Stimulated activated CD4-positive, alpha-beta T cell treated with anti-CD3 and anti-CD28 coated beads, TNF-alpha, amount 100 ng/mL, for 4 hours (primary cell): ENCODE data around the gene NFKBIE.
"Not testable (repeated sequence)": the region's sequence is repeated elsewhere in the genome, so short reads cannot be mapped to it uniquely, and the experiment has no call there.

Source experiments
- DNase-seq, 3 experiments: peaks; one replicate each; pipeline ENCODE4 v3.0.0-alpha.2; 2020; ENCODE audit warnings: low read depth in 3 of 3

NFKBIE gene

DNA sequence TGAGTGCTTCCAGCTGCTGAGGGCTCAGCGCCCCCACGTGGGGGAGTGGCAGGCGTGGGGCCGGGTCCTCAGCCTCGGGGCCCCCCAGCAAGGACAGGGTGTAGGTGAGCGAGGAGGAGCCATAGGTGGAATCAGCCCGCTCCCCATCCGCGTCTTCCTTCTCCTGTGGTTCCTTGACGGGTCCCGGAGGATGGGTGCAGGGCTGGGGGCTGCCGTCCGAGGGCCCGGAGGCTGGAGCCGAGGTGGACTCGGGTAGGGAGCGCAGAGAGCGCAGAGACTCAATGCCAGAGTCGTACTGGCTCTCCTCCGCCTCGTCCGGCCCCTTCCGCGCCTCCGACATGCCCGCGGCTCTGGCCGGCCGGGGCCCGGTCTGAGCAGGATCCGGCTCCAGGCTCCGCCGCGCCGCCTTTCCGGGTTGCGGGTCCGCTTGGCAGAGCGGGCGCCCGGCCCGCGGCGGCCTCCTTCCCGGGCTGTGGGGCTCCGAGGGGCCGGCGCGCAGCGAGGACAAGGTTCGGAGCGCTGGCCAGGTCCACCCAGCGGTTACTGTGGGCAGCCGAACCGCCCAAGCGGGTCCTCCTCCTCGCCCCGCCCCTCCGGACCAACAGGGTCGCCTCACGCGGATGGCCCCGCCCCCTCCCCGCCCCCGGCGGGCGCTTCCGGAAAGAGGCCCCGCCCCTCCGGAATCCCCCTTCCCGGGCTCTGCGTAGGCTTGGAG lies at the start of gene NFKBIE:
TSS of gene NFKBIE (minus strand) at position 545 of the 715 bp plus-strand sequence. CDS start at position 340, 205 bp downstream.
- DNase-seq: peak; percentile 94 to 97 (median 97)

DNA sequence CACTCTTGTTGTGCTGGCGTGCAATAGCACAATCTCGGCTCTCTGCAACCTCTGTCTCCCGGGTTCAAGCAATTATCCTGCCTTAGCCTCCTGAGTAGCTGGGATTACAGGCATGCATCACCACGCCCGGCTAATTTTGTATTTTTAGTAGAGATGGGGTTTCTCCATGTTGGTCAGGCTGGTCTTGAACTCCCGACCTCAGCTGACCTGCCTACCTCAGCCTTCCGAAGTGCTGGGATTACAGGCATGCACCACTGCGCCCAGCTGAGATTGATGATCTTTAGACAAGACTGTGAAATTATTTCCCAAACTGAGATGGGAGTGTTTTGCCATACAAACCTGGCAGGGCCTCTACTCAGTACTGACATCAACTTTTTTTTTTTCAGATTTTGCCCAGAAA lies 49.3 kb upstream of the NFKBIE start:
- DNase-seq: not testable (repeated sequence)

DNA sequence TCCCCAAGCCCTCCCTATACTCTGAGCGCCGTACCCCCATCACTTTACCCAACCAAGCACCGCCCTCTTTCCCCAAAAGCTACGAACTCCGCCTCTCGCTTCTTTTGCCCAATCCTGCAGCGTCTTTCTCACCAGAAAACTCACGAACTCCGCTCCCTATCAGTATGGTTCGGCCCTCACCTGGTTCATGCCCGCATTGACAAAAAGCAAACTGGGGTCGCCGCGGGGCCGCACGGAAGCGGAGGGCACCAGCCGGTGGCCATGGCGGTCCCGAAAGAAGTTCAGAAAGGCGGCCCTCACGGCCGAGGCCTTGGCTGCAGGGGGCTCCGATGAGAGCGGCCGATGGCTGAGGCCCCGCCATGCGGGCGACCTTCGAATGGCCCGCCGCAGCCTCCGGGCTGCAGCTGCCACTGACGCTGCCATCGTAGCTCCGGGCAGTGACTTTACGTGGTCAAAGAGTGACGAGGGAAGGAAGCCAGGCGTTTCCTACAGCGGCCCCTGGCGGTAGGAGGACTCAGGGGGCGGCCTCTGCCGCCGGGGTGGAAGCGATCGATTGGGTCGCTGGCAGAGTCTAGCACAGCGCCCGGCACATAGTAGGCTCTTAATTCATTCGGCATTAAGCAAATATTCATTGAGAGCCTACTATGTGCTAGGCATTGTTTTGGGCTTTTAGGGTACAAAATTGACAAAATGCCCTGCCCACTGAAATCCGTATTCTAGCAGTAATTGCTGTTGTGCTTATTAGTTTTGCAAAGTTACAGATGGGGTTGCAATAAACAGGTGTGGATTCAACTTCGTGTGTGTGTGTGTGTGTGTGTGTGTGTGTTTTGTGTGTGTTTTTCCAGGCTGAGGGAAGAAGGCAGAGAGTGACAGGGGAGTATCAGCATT lies 47.8 kb upstream of the NFKBIE start, which contains the start of gene AARS2:
TSS of gene AARS2 (minus strand) at position 447 of the 888 bp plus-strand sequence. CDS start at position 423, 24 bp downstream.
- peak; percentile 85 to 90 (median 86) for DNase-seq

- DNase-seq: no peak
Observed at GRCh38 chr6:44311767-44312166, 46.4 kb upstream of the NFKBIE start.

GRCh38 chr6:44311304-44311703 lies 46.0 kb upstream of the NFKBIE start:
- DNase-seq: no peak

DNA sequence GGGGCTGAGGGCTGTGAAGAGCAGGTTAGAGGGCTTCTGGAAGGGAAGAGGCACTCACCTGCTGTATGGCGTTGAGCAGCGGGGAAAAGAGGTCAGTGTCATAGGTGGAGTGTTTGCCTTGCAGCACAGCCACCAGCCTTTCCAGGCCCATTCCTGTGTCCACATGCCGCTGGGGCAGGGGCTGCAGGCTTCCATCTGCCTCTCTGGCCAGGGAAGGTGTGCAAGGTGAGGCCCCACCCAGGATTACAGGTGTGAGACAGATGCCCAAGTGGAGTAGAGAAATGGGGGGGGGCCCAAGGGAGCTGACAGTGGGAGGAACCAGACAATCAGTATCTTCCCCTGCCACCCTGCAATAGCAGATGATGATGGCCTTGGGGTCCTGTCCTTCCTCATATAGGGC lies 44.9 kb upstream of the NFKBIE start:
- no peak for DNase-seq

DNA sequence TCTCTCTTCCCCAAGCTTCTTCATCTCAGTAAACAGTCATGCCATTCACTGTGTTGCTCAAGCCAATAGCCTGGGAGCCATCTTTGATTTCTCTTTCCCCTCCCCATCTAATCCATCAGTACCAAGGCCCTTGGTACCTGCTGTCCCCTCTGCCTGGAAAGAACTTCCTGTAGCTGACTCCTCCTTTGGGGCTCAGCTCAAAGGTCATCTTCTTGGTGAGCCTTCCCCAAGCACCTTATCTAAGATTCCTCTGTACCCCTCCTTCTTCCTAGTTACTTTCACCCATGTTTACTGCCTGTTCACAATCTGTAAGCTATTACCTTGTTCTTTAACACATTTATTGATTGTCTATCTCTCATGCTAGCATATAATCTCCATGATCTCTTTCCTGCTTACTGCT lies 44.3 kb upstream of the NFKBIE start:
- DNase-seq: no peak

- no peak for DNase-seq
Observed at GRCh38 chr6:44309092-44309491, 43.7 kb upstream of the NFKBIE start.

- DNase-seq: no peak
Observed at GRCh38 chr6:44307217-44307616, 41.9 kb upstream of the NFKBIE start.

DNA sequence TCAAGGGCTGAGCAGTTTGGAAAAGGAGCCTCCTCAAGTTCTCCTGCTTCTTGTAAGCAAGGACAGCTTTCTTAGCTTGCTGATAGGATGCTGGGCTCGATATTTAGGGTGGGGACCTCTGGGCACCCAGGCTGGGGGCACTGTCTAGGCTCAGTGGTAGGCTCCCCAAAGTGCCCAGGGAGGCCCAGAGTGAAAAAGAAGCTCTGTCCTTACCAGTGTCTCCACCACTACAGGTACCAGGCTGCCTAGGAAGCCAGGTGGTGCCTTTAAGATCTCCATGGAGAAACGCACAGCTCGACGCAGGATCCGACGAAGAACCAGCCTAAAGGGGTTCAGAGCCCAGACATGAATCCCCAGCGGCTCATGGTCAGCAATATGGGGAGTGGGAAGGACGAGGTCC lies 41.4 kb upstream of the NFKBIE start:
- no peak for DNase-seq

DNA sequence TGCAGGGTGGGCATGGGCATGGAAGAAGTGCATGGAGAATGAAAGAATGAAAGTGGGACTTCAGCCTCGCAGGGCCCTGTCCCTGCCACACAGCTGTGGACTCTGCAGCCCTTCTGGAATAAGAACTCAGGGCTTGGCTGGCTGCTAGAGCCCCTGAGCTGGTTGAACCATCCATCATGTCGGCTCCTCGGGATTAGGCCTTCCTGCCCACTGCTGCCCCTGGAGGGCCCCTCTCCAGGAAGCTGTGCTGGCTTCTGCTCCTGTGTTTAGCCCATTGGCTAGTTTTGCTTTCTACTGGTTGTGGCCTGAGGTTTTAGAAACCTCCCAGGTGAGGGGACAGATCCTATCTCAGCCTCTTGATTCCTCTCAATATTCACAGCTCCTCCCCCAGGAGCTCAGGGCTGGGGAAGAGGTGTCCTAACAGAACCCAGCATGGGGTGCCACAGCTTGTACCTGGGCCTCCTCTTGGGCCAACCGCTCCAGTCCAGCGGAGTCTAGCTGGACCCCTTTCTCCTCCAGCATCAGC lies 39.9 kb upstream of the NFKBIE start:
- DNase-seq: no peak

DNA sequence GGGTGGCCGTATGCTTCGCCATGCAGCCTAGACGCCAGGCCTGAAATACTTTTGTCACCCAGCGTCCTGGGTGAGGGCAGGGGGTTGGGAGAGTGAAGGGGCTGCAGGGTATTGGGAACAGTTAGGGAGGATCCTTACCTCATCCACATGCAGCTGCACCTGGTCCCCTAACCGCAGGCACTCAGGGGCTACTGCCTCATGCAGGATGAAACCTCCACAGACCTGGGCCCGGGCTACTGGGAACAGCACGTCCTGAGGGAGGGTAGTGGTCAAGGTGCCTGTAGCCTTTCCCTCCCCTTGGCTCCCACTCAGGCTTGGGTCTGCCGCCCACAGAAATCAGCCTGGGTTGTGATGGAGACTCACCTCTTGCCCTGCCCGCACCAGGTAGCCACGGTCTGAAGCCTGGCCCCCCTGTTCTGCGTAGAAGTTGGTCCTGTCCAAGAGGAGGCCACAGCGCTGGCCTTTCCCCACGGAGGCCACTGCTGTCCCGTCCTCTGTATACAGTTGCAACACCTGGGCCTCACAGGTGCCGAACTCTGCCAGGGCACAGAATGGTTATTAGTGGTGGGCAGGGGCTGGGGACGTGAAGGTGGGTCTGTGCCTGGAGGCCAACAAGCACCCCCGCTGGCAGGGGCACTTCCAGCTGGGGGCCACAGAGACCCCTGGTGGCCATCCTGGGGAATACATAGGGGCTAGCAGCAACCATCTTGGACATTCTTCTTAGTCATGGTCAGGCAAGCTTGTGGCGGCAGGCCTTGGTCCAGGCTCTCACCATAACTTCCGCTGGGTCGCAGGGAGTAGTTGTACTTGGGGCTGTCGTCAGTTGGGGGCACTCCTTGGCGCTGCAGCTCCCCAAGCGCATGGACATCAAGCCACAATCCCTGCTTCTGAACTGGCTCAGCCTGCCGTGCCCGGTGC lies 39.2 kb upstream of the NFKBIE start:
- DNase-seq: peak in 2 of 3 experiments; percentile 21 to 22

- no peak for DNase-seq
Observed at GRCh38 chr6:44303842-44304241, 38.5 kb upstream of the NFKBIE start.

- no peak for DNase-seq
Observed at GRCh38 chr6:44302856-44303255, 37.5 kb upstream of the NFKBIE start.

GRCh38 chr6:44301782-44302564 lies 36.6 kb upstream of the NFKBIE start:
- no peak for DNase-seq

DNA sequence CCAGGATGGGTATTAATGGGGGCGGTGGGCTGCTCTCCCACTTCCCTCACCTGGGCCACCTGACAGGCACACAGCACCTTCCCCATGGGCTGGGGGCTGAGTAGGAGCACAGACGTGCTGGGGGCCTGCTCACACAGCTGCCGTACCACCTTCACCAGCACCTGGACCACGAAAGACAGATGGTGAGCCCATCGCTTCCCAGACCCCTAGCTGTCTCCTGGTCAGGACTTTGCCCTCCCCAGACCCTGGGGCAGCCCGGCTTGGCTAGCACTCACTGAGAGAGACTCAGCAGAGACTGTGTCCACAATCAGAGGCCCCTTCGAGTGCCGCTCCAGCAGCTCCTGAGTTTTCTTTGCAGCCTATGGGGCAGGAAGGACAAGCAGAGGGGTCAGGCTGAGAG lies 35.8 kb upstream of the NFKBIE start:
- no peak for DNase-seq

GRCh38 chr6:44300292-44300823 lies 35.0 kb upstream of the NFKBIE start:
- no peak for DNase-seq

- DNase-seq: no peak
Observed at GRCh38 chr6:44298864-44299263, 33.5 kb upstream of the NFKBIE start.

GRCh38 chr6:44298055-44298803 lies 32.9 kb upstream of the NFKBIE start:
- DNase-seq: no peak
